Measurements from ENCODE around the gene MRPL10.

Gene MRPL10

GRCh38 chr17:47810200-47810821, 21.0 kb downstream of the MRPL10 start:
- peak; percentile 78 for ATAC-seq
- TF ChIP-seq ZNF8 (CRISPR knock-in tag; IDR thresholded peaks at IDR 0.05) (no peak), ZFP30 (CRISPR knock-in tag; IDR thresholded peaks at IDR 0.05) (no peak), ARNTL (CRISPR knock-in tag; IDR thresholded peaks at IDR 0.05; ENCODE audit: borderline replicate concordance, low read depth) (no peak), TSHZ2 (CRISPR knock-in tag; IDR thresholded peaks at IDR 0.05) (no peak), RARB (CRISPR knock-in tag; IDR thresholded peaks at IDR 0.05) (no peak), TCF4 (CRISPR knock-in tag; IDR thresholded peaks at IDR 0.05; ENCODE audit: borderline replicate concordance) (no peak), CREB5 (CRISPR knock-in tag; IDR thresholded peaks at IDR 0.05; ENCODE audit: low read depth) (no peak), ZFP3 (CRISPR knock-in tag; IDR thresholded peaks at IDR 0.05) (no peak), GLIS3 (CRISPR knock-in tag; IDR thresholded peaks at IDR 0.05) (no peak), ISL1 (CRISPR knock-in tag; IDR thresholded peaks at IDR 0.05) (no peak), ZNF70 (CRISPR knock-in tag; IDR thresholded peaks at IDR 0.05) (no peak), OSR1 (CRISPR knock-in tag; IDR thresholded peaks at IDR 0.05) (no peak), CSRNP3 (CRISPR knock-in tag; IDR thresholded peaks at IDR 0.05) (no peak), POU6F1 (CRISPR knock-in tag; IDR thresholded peaks at IDR 0.05; ENCODE audit: borderline replicate concordance, low read depth) (no peak), TOX (CRISPR knock-in tag; IDR thresholded peaks at IDR 0.05; ENCODE audit: borderline replicate concordance) (no peak), ZNF565 (CRISPR knock-in tag; conservative IDR thresholded peaks at IDR 0.05; ENCODE audit: low read depth) (no peak), ESRRG (CRISPR knock-in tag; IDR thresholded peaks at IDR 0.05) (no peak), PPARA (CRISPR knock-in tag; IDR thresholded peaks at IDR 0.05; ENCODE audit: borderline replicate concordance) (no peak), PATZ1 (CRISPR knock-in tag; IDR thresholded peaks at IDR 0.05; ENCODE audit: borderline replicate concordance) (no peak)

GRCh38 chr17:47808830-47809480, 22.4 kb downstream of the MRPL10 start:
- TF ChIP-seq CSRNP3 (CRISPR knock-in tag; IDR thresholded peaks at IDR 0.05) (no peak), TOX (CRISPR knock-in tag; IDR thresholded peaks at IDR 0.05; ENCODE audit: borderline replicate concordance) (no peak), ZNF8 (CRISPR knock-in tag; IDR thresholded peaks at IDR 0.05) (no peak), TSHZ2 (CRISPR knock-in tag; IDR thresholded peaks at IDR 0.05) (no peak), ZNF565 (CRISPR knock-in tag; conservative IDR thresholded peaks at IDR 0.05; ENCODE audit: low read depth) (no peak), ARNTL (CRISPR knock-in tag; IDR thresholded peaks at IDR 0.05; ENCODE audit: borderline replicate concordance, low read depth) (no peak), ESRRG (CRISPR knock-in tag; IDR thresholded peaks at IDR 0.05) (no peak)
- ATAC-seq: no peak
